Measurements from ENCODE around the gene SLAMF1. TPM values are rescaled to one million over a fixed set of nuclear protein-coding genes. Genes with fewer than 3 reads are reported as not detected.

Gene SLAMF1
- total and polyA plus RNA-seq, 2 of the 13 experiments (the other 11 are each of a cell fraction or from before 2014, with no cell fraction given) = not detected

GRCh38 chr1:160671603-160672517 lies 25.0 kb upstream of the SLAMF1 start:
- Histone ChIP-seq H2AFZ (ENCODE audit: low read length) (no peak overlapping the region), H3K4me2 (ENCODE audit: low read depth, low read length) (no peak overlapping the region), H3K9ac (ENCODE audit: insufficient read depth, low read depth, low read length) (no peak overlapping the region), H3K4me1 (ENCODE audit: insufficient read depth, low read length) (no peaks in the 10 kb centered on the region), H4K20me1 (ENCODE audit: insufficient read depth, low read length) (no peaks in the 10 kb centered on the region), H3K79me2 (ENCODE audit: insufficient read depth, low read length) (no peaks in the 10 kb centered on the region), H3K4me3 (replicated peaks in 1 of 3; ENCODE audit: insufficient read depth in 1 of 3, low read depth in 2 of 3, low read length in 3 of 3) (no peak overlapping the region), H3K27ac (ENCODE audit: extremely low read length, insufficient read depth, low read length) (no peak overlapping the region), H3K27me3 (ENCODE audit: control insufficient read depth in 1 of 2, insufficient read depth in 2 of 2, low read length in 2 of 2) (no peaks in the 10 kb centered on the region), H3K9me3 (ENCODE audit: low read length) (no peaks in the 10 kb centered on the region), H3K36me3 (replicated peaks in 1 of 2; ENCODE audit: control insufficient read depth in 1 of 2, insufficient read depth in 2 of 2, low read length in 2 of 2) (no peaks in the 10 kb centered on the region)
- ATAC-seq (no peak), FAIRE-seq (no peak), DNase-seq (ENCODE audit: low spot score) (no peak)
- TF ChIP-seq REST (IDR thresholded peaks at IDR 0.05; ENCODE audit: borderline replicate concordance in 1 of 2, low read depth in 1 of 2, low read length in 2 of 2) (no peak), HMGA1 (CRISPR knock-in tag; conservative IDR thresholded peaks at IDR 0.05) (no peak), ARNTL (CRISPR knock-in tag; IDR thresholded peaks at IDR 0.05) (no peak), ZNF350 (CRISPR knock-in tag; IDR thresholded peaks at IDR 0.05; ENCODE audit: borderline replicate concordance, low read depth) (no peak), ZNF891 (CRISPR knock-in tag; IDR thresholded peaks at IDR 0.05) (no peak), HNRNPH1 (optimal IDR thresholded peaks at IDR 0.05; ENCODE audit: low read depth, low read length) (no peak)
- CTCF ChIA-PET (ENCODE audit: low intra/inter-chr PET ratio, low total read pairs) = no interaction called here
- no TSS peak for BruUV-seq (replicated peaks)
- POLR2A ChIA-PET = no interaction called here
- in situ Hi-C loops (cut with HindIII; ENCODE audit: extremely low pct_ligation_motif_present, low pct_unique_long_range_greater_than_20kb) = no loop called here
- intact Hi-C loops (cut with micrococcal nuclease; ENCODE audit: unreplicated experiment) = no loop called here
- under 1% methylated on average over 3 of the region's 3 CpGs for WGBS (ENCODE audit: low lambda C conversion rate)
